BJ (cell line): ENCODE data around the gene TRA2B. TPM values are rescaled to one million over a fixed set of nuclear protein-coding genes. Genes with fewer than 3 reads are reported as not detected.
A peak's percentile ranks its signal among the peaks of the same experiment; 100 is the strongest.

ENCODE experiments used
- CTCF ChIA-PET: fragments of 350-600 bp; formaldehyde crosslinking; extraction: SDS; loops from one replicate; lab custom pipeline; 2021; ENCODE audit warnings: antibody characterized with exemption, inconsistent platforms; lab: Yijun Ruan, JAX
- POLR2A ChIA-PET: fragments of 300-600 bp; sonication (Branson Sonifier 250); formaldehyde crosslinking; extraction: SDS; loops from one replicate; lab custom pipeline; 2021; ENCODE audit warnings: antibody characterized with exemption; lab: Charles Lee
- DNase-seq: peaks from one replicate; pipeline ENCODE4 v3.0.0-alpha.2; 2011; ENCODE audit warnings: low read depth
- H3K27me3 ChIP-seq: 2 replicates; pipeline ENCODE4 v1.6.0; 2011; ENCODE audit warnings: low read length; ENCODE audit not compliant: control insufficient read depth, insufficient read depth
- H3K36me3 ChIP-seq: 2 replicates; pipeline ENCODE4 v1.5.1; 2011; ENCODE audit warnings: low read length; ENCODE audit not compliant: control insufficient read depth, insufficient read depth
- H3K4me3 ChIP-seq: 2 replicates; pipeline ENCODE4 v1.5.1; 2011; ENCODE audit warnings: low read depth, mild to moderate bottlenecking, control low read depth, low read length
- CTCF ChIP-seq: IDR thresholded peaks from 2 replicates; pipeline ENCODE4 v1.5.1; 2011; ENCODE audit warnings: low read depth, mild to moderate bottlenecking, control low read depth, inconsistent platforms, low read length, moderate library complexity; ENCODE audit not compliant: insufficient read depth
- polyA plus RNA-seq: library from polyadenylated mRNA; depleted of rRNA; stranded (reverse); fragments of >200 nt; gene quantifications from 2 replicates; pipeline ENCODE4 v1.2.3, GENCODE V29; 2011

Gene TRA2B
- polyA plus RNA-seq, 1 experiment: 129 TPM

GRCh38 chr3:185934767-185935464, 2.9 kb downstream of the TRA2B start:
- no peaks in the 10 kb centered on the region for H3K27me3 ChIP-seq
- ChIA-PET POLR2A (interaction anchor here (0.7 kb wide), 1 partner anchor 185 kb away, joined by 3 read pairs; no protein-coding TSS in a partner anchor), CTCF (interaction anchor here (1.4 kb wide), 2 partner anchors 8 to 9 kb away, joined by 5 read pairs; no protein-coding TSS in a partner anchor)
- H3K36me3 ChIP-seq: no peaks in the 10 kb centered on the region
- TF ChIP-seq CTCF: no peak
- H3K4me3 ChIP-seq: peak overlapping the region; percentile 74
- DNase-seq: no peak

GRCh38 chr3:185934174-185934557, 3.6 kb downstream of the TRA2B start:
- ChIA-PET POLR2A (interaction anchor here (0.7 kb wide), 1 partner anchor 185 kb away, joined by 3 read pairs; no protein-coding TSS in a partner anchor), CTCF (interaction anchor here (1.4 kb wide), 1 partner anchor 9 kb away, joined by 5 read pairs; no protein-coding TSS in a partner anchor)
- TF ChIP-seq CTCF: no peak
- Histone ChIP-seq H3K36me3 (no peaks in the 10 kb centered on the region), H3K4me3 (peak overlapping the region; percentile 74), H3K27me3 (no peaks in the 10 kb centered on the region)
- no peak for DNase-seq

GRCh38 chr3:185933374-185934173, 4.2 kb downstream of the TRA2B start:
- no peaks in the 10 kb centered on the region for H3K36me3 ChIP-seq
- ChIA-PET POLR2A (no interaction called here), CTCF (interaction anchor here (1.4 kb wide), 1 partner anchor 9 kb away, joined by 5 read pairs; no protein-coding TSS in a partner anchor)
- DNase-seq: no peak
- H3K4me3 ChIP-seq: peak overlapping the region; percentile 74; the same call in 1 of the 2 replicates
- no peak for TF ChIP-seq CTCF
- H3K27me3 ChIP-seq: no peaks in the 10 kb centered on the region

- Histone ChIP-seq H3K4me3 (no peak overlapping the region), H3K36me3 (no peaks in the 10 kb centered on the region), H3K27me3 (no peaks in the 10 kb centered on the region)
- ChIA-PET POLR2A (no interaction called here), CTCF (interaction anchor here (2.0 to 4.3 kb wide), 2 partner anchors 12 to 272 kb away, joined by 9 to 15 read pairs; no protein-coding TSS in a partner anchor)
- DNase-seq: no peak
- no peak for TF ChIP-seq CTCF
Observed at GRCh38 chr3:185931777-185932612, 5.8 kb downstream of the TRA2B start.
